Smooth muscle cell of bladder (primary cell): Measurements from ENCODE around the gene CELA3A. TPM values are rescaled to one million over a fixed set of nuclear protein-coding genes. Genes with fewer than 3 reads are reported as not detected.

Experiments used
- total RNA-seq: library from RNA; depleted of rRNA; stranded (reverse); fragments of >200 nt; gene quantifications from 2 replicates; pipeline ENCODE4 v1.2.3, GENCODE V29; 2014

CELA3A gene
- total RNA-seq = not detected in 2 replicates

GRCh38 chr1:22001409-22001808, at the start of gene CELA3A:
TSS of gene CELA3A (plus strand) at chr1:22001657. CDS start at chr1:22001675, 18 bp downstream.

GRCh38 chr1:21976703-21977239, 24.7 kb upstream of the CELA3A start, which contains the start of gene CELA3B:
TSS of gene CELA3B (plus strand) at chr1:21977022. CDS start at chr1:21977040, 18 bp downstream.

DNA sequence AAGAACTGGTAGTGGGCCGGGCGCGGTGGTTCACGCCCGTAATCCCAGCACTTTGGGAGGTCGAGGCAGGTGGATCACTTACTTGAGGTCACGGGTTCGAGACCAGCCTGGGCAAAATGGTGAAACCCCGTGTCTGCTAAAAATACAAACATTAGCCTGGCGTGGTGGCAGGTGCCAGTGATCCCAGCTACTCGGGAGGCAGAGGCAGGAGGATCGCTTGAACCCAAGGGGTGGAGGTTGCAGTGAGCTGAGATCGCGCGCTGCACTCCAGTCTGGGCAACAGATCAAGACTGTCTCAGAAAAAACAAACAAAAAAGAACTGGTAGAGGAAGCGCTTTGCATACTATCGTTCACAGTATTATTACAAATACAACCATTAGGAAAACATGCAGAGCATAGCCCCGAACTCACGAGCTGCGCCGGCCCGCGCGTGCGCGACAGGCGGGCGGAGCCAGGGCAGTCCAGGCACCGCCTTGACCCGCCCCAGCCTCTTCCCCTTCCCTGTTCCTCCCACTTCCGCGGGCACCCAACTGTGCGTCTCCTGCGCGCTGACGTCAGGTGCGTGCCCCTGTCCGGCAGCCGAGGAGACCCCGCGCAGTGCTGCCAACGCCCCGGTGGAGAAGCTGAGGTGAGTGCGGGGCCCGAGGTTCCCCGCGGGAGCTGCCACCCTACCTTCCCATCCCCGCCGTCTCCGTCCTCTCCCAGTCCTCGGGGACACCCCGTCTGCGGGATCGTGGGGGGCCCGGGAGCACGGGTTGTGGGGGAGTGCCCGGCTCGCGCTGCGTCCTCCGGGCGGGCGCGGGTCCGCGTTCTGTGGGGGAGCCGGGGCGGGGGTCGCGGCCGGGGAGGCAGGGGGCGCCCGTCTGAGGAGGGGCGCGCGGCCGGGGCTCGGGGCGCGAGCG, 50.9 kb downstream of the CELA3A start, which contains the start of gene CDC42:
CDC42 (plus strand) TSS at position 595 of the 902 bp plus-strand sequence. CDS start 25,770 bp downstream, outside the sequence.

Other genes with a start within 250 kb of the CELA3A start
- 31.1 and 38.6 TPM in 2 replicates for gene USP48, start 218.5 kb upstream of the CELA3A start, total RNA-seq
- gene LDLRAD2, start 189.4 kb upstream of the CELA3A start, total RNA-seq = 0.14 and 0.18 TPM in 2 replicates
- gene HSPG2, start 64.3 kb upstream of the CELA3A start, total RNA-seq = 75.8 and 170 TPM in 2 replicates
- gene CELA3B, start 24.6 kb upstream of the CELA3A start, total RNA-seq = not detected in 2 replicates
- gene CDC42, start 51.1 kb downstream of the CELA3A start, total RNA-seq = 284 and 354 TPM in 2 replicates
- gene WNT4, start 141.4 kb downstream of the CELA3A start, total RNA-seq = 0.28 and 0.74 TPM in 2 replicates